GM10847 (cell line): ENCODE data around the gene PDGFB.

ENCODE experiments used
- POLR2A ChIP-seq: IDR thresholded peaks from 2 replicates; pipeline ENCODE4 v1.6.1; 2011; ENCODE audit not compliant: insufficient read length; ENCODE audit errors: extremely low read depth

Gene PDGFB

GRCh38 chr22:39232246-39232645, 12.5 kb downstream of the PDGFB start:
- TF ChIP-seq POLR2A = no peak

- no peak for TF ChIP-seq POLR2A
Measured at GRCh38 chr22:39231197-39231950, 13.4 kb downstream of the PDGFB start.

GRCh38 chr22:39230261-39231196, 14.3 kb downstream of the PDGFB start:
- TF ChIP-seq POLR2A = no peak

- no peak for TF ChIP-seq POLR2A
Measured at GRCh38 chr22:39229688-39230260, 15.0 kb downstream of the PDGFB start.

GRCh38 chr22:39229075-39229474, 15.7 kb downstream of the PDGFB start:
- no peak for TF ChIP-seq POLR2A

GRCh38 chr22:39227542-39228272, 17.1 kb downstream of the PDGFB start:
- TF ChIP-seq POLR2A = no peak

- no peak for TF ChIP-seq POLR2A
Measured at GRCh38 chr22:39226353-39226752, 18.4 kb downstream of the PDGFB start.

- no peak for TF ChIP-seq POLR2A
Measured at GRCh38 chr22:39225591-39225990, 19.2 kb downstream of the PDGFB start.

GRCh38 chr22:39224550-39224949, 20.2 kb downstream of the PDGFB start:
- no peak for TF ChIP-seq POLR2A

GRCh38 chr22:39223091-39223710, 21.6 kb downstream of the PDGFB start:
- TF ChIP-seq POLR2A = no peak

- no peak for TF ChIP-seq POLR2A
Measured at GRCh38 chr22:39221999-39222686, 22.6 kb downstream of the PDGFB start.

- TF ChIP-seq POLR2A = no peak
Measured at GRCh38 chr22:39220890-39221850, 23.6 kb downstream of the PDGFB start.

- no peak for TF ChIP-seq POLR2A
Measured at GRCh38 chr22:39220450-39220849, 24.3 kb downstream of the PDGFB start.
